ENCODE measurements around the gene RTKN2.
"Not testable (repeated sequence)": the region's sequence is repeated elsewhere in the genome, so short reads cannot be mapped to it uniquely, and the experiment has no call there.

GRCh38 chr10:62280392-62280791 is 11.7 kb upstream of the RTKN2 start:
- not testable (repeated sequence) for TF ChIP-seq CTCF (IDR thresholded peaks at IDR 0.05); TCF7L2 (IDR thresholded peaks at IDR 0.05; ENCODE audit: low read depth, low read length); SIN3A (IDR thresholded peaks at IDR 0.05; ENCODE audit: borderline replicate concordance, insufficient read depth, low read depth, low read length); POLR2AphosphoS5 (IDR thresholded peaks at IDR 0.05; ENCODE audit: low read depth, low read length)
- TF ChIP-seq, protein P1, sequence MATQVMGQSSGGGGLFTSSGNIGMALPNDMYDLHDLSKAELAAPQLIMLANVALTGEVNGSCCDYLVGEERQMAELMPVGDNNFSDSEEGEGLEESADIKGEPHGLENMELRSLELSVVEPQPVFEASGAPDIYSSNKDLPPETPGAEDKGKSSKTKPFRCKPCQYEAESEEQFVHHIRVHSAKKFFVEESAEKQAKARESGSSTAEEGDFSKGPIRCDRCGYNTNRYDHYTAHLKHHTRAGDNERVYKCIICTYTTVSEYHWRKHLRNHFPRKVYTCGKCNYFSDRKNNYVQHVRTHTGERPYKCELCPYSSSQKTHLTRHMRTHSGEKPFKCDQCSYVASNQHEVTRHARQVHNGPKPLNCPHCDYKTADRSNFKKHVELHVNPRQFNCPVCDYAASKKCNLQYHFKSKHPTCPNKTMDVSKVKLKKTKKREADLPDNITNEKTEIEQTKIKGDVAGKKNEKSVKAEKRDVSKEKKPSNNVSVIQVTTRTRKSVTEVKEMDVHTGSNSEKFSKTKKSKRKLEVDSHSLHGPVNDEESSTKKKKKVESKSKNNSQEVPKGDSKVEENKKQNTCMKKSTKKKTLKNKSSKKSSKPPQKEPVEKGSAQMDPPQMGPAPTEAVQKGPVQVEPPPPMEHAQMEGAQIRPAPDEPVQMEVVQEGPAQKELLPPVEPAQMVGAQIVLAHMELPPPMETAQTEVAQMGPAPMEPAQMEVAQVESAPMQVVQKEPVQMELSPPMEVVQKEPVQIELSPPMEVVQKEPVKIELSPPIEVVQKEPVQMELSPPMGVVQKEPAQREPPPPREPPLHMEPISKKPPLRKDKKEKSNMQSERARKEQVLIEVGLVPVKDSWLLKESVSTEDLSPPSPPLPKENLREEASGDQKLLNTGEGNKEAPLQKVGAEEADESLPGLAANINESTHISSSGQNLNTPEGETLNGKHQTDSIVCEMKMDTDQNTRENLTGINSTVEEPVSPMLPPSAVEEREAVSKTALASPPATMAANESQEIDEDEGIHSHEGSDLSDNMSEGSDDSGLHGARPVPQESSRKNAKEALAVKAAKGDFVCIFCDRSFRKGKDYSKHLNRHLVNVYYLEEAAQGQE (IDR thresholded peaks at IDR 0.05; ENCODE audit: insufficient read depth in 1 of 2, low read depth in 2 of 2, low read length in 1 of 2) = not testable (repeated sequence)

All from Panc1 (cell line).